HCT116 (cell line): Measurements from ENCODE around the gene MAPKAP1. TPM values are rescaled to one million over a fixed set of nuclear protein-coding genes. Genes with fewer than 3 reads are reported as not detected.

Experiments
- ATAC-seq: fragments of 200-7000 bp; cut with Tn5 transposase; 2 replicates; pipeline ENCODE4 v1.9.1; 2020; ENCODE audit warnings: mild to moderate bottlenecking, moderate library complexity
- BruUV-seq: library from RNA; stranded (reverse); fragments of 400-500 nt; replicated peaks from 2 replicates; lab custom pipeline; 2021; lab: Mats Ljungman, UMichigan
- CTCF ChIA-PET: fragments of 300-600 bp; sonication (Branson Sonifier 250); formaldehyde crosslinking; loops from one replicate; lab custom pipeline; 2021; ENCODE audit warnings: antibody characterized with exemption; lab: Charles Lee
- POLR2A ChIA-PET: fragments of 300-600, 350-600 bp; sonication (Branson Sonifier 250); formaldehyde crosslinking; loops from one replicate; lab custom pipeline; 2021; ENCODE audit warnings: antibody characterized with exemption; lab: Charles Lee
- RAD21 ChIA-PET, 2 experiments: fragments of 300-600 bp; sonication (Branson Sonifier 250); formaldehyde crosslinking; loops; one replicate each; lab custom pipeline; 2023; ENCODE audit warnings: low total read pairs in 2 of 2; ENCODE audit not compliant: uncharacterized antibody in 2 of 2, unreplicated experiment in 2 of 2, low non-redundant PET in 1 of 2; lab: Charles Lee
- DNase-seq: peaks from one replicate; pipeline ENCODE4 v3.0.0-alpha.2; 2010; ENCODE audit warnings: low read depth, low spot score
- H2AFZ ChIP-seq: fragments of 200-600 bp; shearing (Covaris generic), sonication (generic); 2 replicates; pipeline ENCODE4 v1.6.1; 2017; ENCODE audit warnings: low read depth, mixed run types, mixed read lengths, antibody characterized with exemption, low read length; ENCODE audit not compliant: poor library complexity, severe bottlenecking
- H3K27ac ChIP-seq: 2 replicates; pipeline ENCODE4 v1.5.1; 2012; ENCODE audit warnings: low read depth, low read length
- H3K27me3 ChIP-seq: fragments of 200-600 bp; sonication (generic); 2 replicates; pipeline ENCODE4 v1.6.1; 2016; ENCODE audit warnings: mixed run types, low read length, mixed read lengths; ENCODE audit not compliant: insufficient read depth
- H3K36me3 ChIP-seq, 2 experiments: fragments of 200-500 bp in 1 of 2; fragments of 200-600 bp in 1 of 2; sonication (Bioruptor generic) in 1 of 2; sonication (generic) in 1 of 2; 2 replicates each; pipeline versions ENCODE4 v1.5.1 to v1.6.1; 2014 to 2016; ENCODE audit warnings: low read length in 2 of 2, inconsistent platforms in 1 of 2, mixed read lengths in 1 of 2, mixed run types in 1 of 2; ENCODE audit not compliant: insufficient read depth in 2 of 2, control insufficient read depth in 1 of 2
- H3K4me1 ChIP-seq, 2 experiments: fragments of 200-600 bp in 1 of 2; sonication (generic) in 1 of 2; 2 replicates each; pipeline versions ENCODE4 v1.5.1 to v1.6.1; 2012 to 2017; ENCODE audit warnings: low read length in 2 of 2, inconsistent platforms in 1 of 2, mild to moderate bottlenecking in 1 of 2, mixed read lengths in 1 of 2, mixed run types in 1 of 2, moderate library complexity in 1 of 2; ENCODE audit not compliant: insufficient read depth in 2 of 2, control insufficient read depth in 1 of 2
- H3K4me2 ChIP-seq: fragments of 200-600 bp; sonication (generic); 2 replicates; pipeline ENCODE4 v1.6.1; 2017; ENCODE audit warnings: mixed run types, low read length, mixed read lengths
- H3K4me3 ChIP-seq, 2 experiments: fragments of 200-600 bp in 1 of 2; sonication (generic) in 1 of 2; replicated peaks in 1 of 2; 2 replicates each; pipeline ENCODE4 v1.5.1; 2011 to 2016; ENCODE audit warnings: low read length in 2 of 2, control low read depth in 1 of 2, low read depth in 1 of 2, mild to moderate bottlenecking in 1 of 2, mixed read lengths in 1 of 2, mixed run types in 1 of 2
- H3K79me2 ChIP-seq: fragments of 200-600 bp; sonication (generic); 2 replicates; pipeline ENCODE4 v1.6.1; 2017; ENCODE audit warnings: mild to moderate bottlenecking, mixed run types, low read length, moderate library complexity, mixed read lengths; ENCODE audit not compliant: insufficient read depth
- H3K9ac ChIP-seq: fragments of 200-600 bp; sonication (generic); 2 replicates; pipeline ENCODE4 v1.6.1; 2016; ENCODE audit warnings: low read length, mixed read lengths
- H3K9me2 ChIP-seq: fragments of 200-600 bp; sonication (generic), shearing (Covaris generic); 2 replicates; pipeline ENCODE4 v1.6.1; 2017; ENCODE audit warnings: mixed run types, mild to moderate bottlenecking, moderate library complexity; ENCODE audit not compliant: insufficient read depth
- H3K9me3 ChIP-seq, 2 experiments: fragments of 200-500 bp in 1 of 2; fragments of 200-600 bp in 1 of 2; sonication (Bioruptor generic) in 1 of 2; sonication (generic) in 1 of 2; 2 replicates each; pipeline ENCODE4 v1.6.1; 2014 to 2017; ENCODE audit warnings: low read length in 2 of 2, mixed read lengths in 2 of 2, inconsistent platforms in 1 of 2, low read depth in 1 of 2, mild to moderate bottlenecking in 1 of 2, mixed run types in 1 of 2, moderate library complexity in 1 of 2; ENCODE audit not compliant: control insufficient read depth in 1 of 2, insufficient read depth in 1 of 2
- H4K20me1 ChIP-seq: fragments of 200-600 bp; sonication (generic), shearing (Covaris generic); 2 replicates; pipeline ENCODE4 v1.6.1; 2017; ENCODE audit warnings: mixed run types, mild to moderate bottlenecking, moderate library complexity; ENCODE audit not compliant: insufficient read depth
- CBX3 ChIP-seq: IDR thresholded peaks from 2 replicates; pipeline ENCODE4 v1.6.1; 2012; ENCODE audit warnings: low read depth
- CEBPB ChIP-seq: IDR thresholded peaks from 2 replicates; pipeline ENCODE4 v1.6.1; 2012; ENCODE audit warnings: low read depth
- CTCF ChIP-seq, 3 experiments: fragments of 200-600 bp in 1 of 3; sonication (generic) in 1 of 3; IDR thresholded peaks in 2 of 3; conservative IDR thresholded peaks in 1 of 3; 2 replicates each; pipeline ENCODE4 v1.5.1; 2012 to 2017; ENCODE audit warnings: low read depth in 2 of 3, low read length in 2 of 3, antibody characterized with exemption in 1 of 3, borderline replicate concordance in 1 of 3, control low read depth in 1 of 3, mild to moderate bottlenecking in 1 of 3, mixed read lengths in 1 of 3, mixed run types in 1 of 3, moderate library complexity in 1 of 3; ENCODE audit not compliant: insufficient read depth in 1 of 3
- EGR1 ChIP-seq: IDR thresholded peaks from 2 replicates; pipeline ENCODE4 v1.6.1; 2012; ENCODE audit warnings: low read depth
- EZH2 ChIP-seq: fragments of 200-600 bp; sonication (generic); IDR thresholded peaks from 2 replicates; pipeline ENCODE4 v1.6.1; 2017; ENCODE audit warnings: antibody characterized with exemption, mixed run types
- SIN3A ChIP-seq: IDR thresholded peaks from 2 replicates; pipeline ENCODE4 v1.6.1; 2012; ENCODE audit warnings: low read depth
- SP1 ChIP-seq: IDR thresholded peaks from 2 replicates; pipeline ENCODE4 v1.6.1; 2012; ENCODE audit warnings: low read depth
- ZBTB33 ChIP-seq: IDR thresholded peaks from 2 replicates; pipeline ENCODE4 v1.6.1; 2011; ENCODE audit warnings: mild to moderate bottlenecking, low read length, moderate library complexity; ENCODE audit not compliant: insufficient replicate concordance; ENCODE audit errors: extremely low read depth
- ZNF274 ChIP-seq: fragments of 200-500 bp; sonication (Bioruptor generic); IDR thresholded peaks from 2 replicates; pipeline ENCODE4 v1.6.1; 2014; ENCODE audit warnings: mild to moderate bottlenecking, low read depth, low read length, inconsistent platforms
- intact Hi-C: fragments of 100-400 bp; cut with micrococcal nuclease; formaldehyde crosslinking; loops from 2 replicates; pipeline ENCODE4 v1.10.0; 2022
- total RNA-seq: library from RNA; stranded (reverse); gene quantifications from one replicate; pipeline ENCODE4 v1.2.1, GENCODE V29; 2021; ENCODE audit not compliant: unreplicated experiment
- TF ChIP-seq, protein P1 (sequence below): IDR thresholded peaks from 2 replicates; pipeline ENCODE4 v1.6.1; 2012

Gene MAPKAP1
- total RNA-seq, 1 experiment from 2014 or later: 72.5 TPM

DNA sequence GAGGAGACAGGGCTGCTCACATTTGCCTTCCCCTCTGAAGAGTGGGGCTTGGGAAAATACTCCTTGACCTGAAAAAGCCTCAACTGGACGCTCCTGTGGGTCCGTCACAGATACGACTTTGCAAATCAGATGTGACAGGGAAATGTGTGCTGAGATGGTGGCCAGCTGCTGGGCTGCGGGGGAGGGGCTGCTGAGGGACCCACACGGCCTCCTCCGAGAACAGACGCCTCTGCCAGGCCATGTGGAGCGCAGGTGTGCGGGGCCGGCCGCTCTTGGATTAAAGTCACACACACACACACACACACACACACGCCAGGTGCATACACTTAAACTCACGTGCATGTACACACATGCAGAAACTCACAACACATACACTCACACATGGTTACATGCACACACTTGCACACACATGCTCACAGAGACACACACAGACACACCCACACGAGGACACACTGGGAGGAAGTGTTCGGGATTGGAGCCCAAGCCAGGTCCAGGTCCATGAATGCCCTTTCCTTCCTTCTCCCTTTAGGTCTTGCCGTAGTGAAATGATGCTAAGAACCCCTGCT lies 278.0 kb downstream of the MAPKAP1 start:
- H3K79me2 ChIP-seq: no peaks in the 10 kb centered on the region
- ATAC-seq (no peak), DNase-seq (no peak)
- TF ChIP-seq CEBPB (no peak), SIN3A (no peak), EZH2 (no peak), CBX3 (no peak)
- ChIA-PET POLR2A (no interaction called here), RAD21 (no interaction called here), CTCF (interaction anchor here (1.4 kb wide), 1 partner anchor 102 kb away, joined by 3 read pairs; no protein-coding TSS in a partner anchor)
- peaks cover 7 to 25% of the 10 kb centered on the region in 2 experiments; a peak in 3 of 4 replicates for H3K4me1 ChIP-seq
- H2AFZ ChIP-seq: no peak overlapping the region
- no peaks in the 10 kb centered on the region for H4K20me1 ChIP-seq
- intact Hi-C loops: loop anchor here (1.0 to 5.0 kb wide), 2 partner anchors 202 to 798 kb away; no protein-coding TSS in a partner anchor
- no peak overlapping the region for H3K4me2 ChIP-seq
- H3K4me3 ChIP-seq: no peak overlapping the region
- H3K9me3 ChIP-seq: no peaks in the 10 kb centered on the region
- H3K9me2 ChIP-seq: no peaks in the 10 kb centered on the region
- no TSS peak for BruUV-seq
- no peaks in the 10 kb centered on the region for H3K36me3 ChIP-seq
- no peak overlapping the region for H3K27ac ChIP-seq
- H3K27me3 ChIP-seq: no peaks in the 10 kb centered on the region
- no peak overlapping the region for H3K9ac ChIP-seq

GRCh38 chr9:125428060-125428901 lies 278.7 kb downstream of the MAPKAP1 start:
- Histone ChIP-seq H3K27me3 (no peaks in the 10 kb centered on the region), H2AFZ (peak overlapping the region; percentile 73), H3K9ac (peak overlapping the region; percentile 44; the same call in 1 of the 2 replicates), H3K4me2 (peak overlapping the region; percentile 87), H3K9me3 (no peaks in the 10 kb centered on the region), H3K27ac (peak overlapping the region; percentile 37), H3K9me2 (no peaks in the 10 kb centered on the region), H3K4me1 (peaks cover 7 to 25% of the 10 kb centered on the region in 2 experiments; a peak in 3 of 4 replicates), H3K36me3 (no peaks in the 10 kb centered on the region), H3K4me3 (peak overlapping the region; percentile 23 to 51), H4K20me1 (no peaks in the 10 kb centered on the region), H3K79me2 (no peaks in the 10 kb centered on the region)
- RAD21 ChIA-PET: interaction anchor here in 1 of 2 experiments (0.6 to 1.1 kb wide), 2 partner anchors 113 to 205 kb away, joined by 3 to 4 read pairs; no protein-coding TSS in a partner anchor
- POLR2A ChIA-PET: no interaction called here
- CTCF ChIA-PET: interaction anchor here (0.7 to 1.4 kb wide), 6 partner anchors 20 to 970 kb away, joined by 3 to 12 read pairs (median 3); no protein-coding TSS in a partner anchor
- DNase-seq (peak; percentile 28), ATAC-seq (peak; percentile 84)
- no TSS peak for BruUV-seq
- intact Hi-C loops: loop anchor here (1.0 to 5.0 kb wide), 2 partner anchors 203 to 799 kb away; no protein-coding TSS in a partner anchor
- TF ChIP-seq EGR1 (no peak), ZBTB33 (no peak), CBX3 (no peak), ZNF274 (no peak), SP1 (no peak), CEBPB (no peak), CTCF (IDR thresholded peaks at IDR 0.05 in 2 of 3, conservative IDR thresholded peaks at IDR 0.05 in 1 of 3; ENCODE audit: borderline replicate concordance in 1 of 3, insufficient read depth in 1 of 3, low read depth in 2 of 3, low read length in 2 of 3) (peak; percentile 83 to 93 (median 88))
- TF ChIP-seq, protein P1, sequence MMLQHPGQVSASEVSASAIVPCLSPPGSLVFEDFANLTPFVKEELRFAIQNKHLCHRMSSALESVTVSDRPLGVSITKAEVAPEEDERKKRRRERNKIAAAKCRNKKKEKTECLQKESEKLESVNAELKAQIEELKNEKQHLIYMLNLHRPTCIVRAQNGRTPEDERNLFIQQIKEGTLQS: no peak
